Caco-2 (cell line): Measurements from ENCODE around the gene CTAG1B. TPM values are rescaled to one million over a fixed set of nuclear protein-coding genes. Genes with fewer than 3 reads are reported as not detected.
"Not testable (repeated sequence)": the region's sequence is repeated elsewhere in the genome, so short reads cannot be mapped to it uniquely, and the experiment has no call there.

Experiments used
- BruUV-seq: library from RNA; stranded (reverse); fragments of 400-500 nt; replicated peaks from 2 replicates; lab custom pipeline; 2021; lab: Mats Ljungman, UMichigan
- CTCF ChIA-PET: fragments of 300-600 bp; sonication (Branson Sonifier 250); formaldehyde crosslinking; loops from one replicate; lab custom pipeline; 2022; ENCODE audit warnings: antibody characterized with exemption; lab: Charles Lee
- POLR2A ChIA-PET: fragments of 300-600 bp; sonication (Branson Sonifier 250); formaldehyde crosslinking; loops from one replicate; lab custom pipeline; 2022; ENCODE audit warnings: antibody characterized with exemption; lab: Charles Lee
- DNase-seq, 2 experiments: peaks; one replicate each; pipeline versions ENCODE4 v3.0.0 to v3.0.0-alpha.2; 2020 to 2022
- H3K27me3 ChIP-seq: replicated peaks from 2 replicates; pipeline ENCODE4 v1.6.0; 2011; ENCODE audit warnings: low read length; ENCODE audit not compliant: control insufficient read depth, insufficient read depth
- H3K36me3 ChIP-seq: 2 replicates; pipeline ENCODE4 v1.5.1; 2011; ENCODE audit warnings: low read length; ENCODE audit not compliant: control insufficient read depth, insufficient read depth
- H3K4me1 ChIP-seq: fragments of 250-450 bp; sonication (Bioruptor Pico); 2 replicates; pipeline ENCODE4 v1.5.1; 2020; ENCODE audit warnings: mild to moderate bottlenecking
- H3K4me3 ChIP-seq: 2 replicates; pipeline ENCODE4 v1.5.1; 2011; ENCODE audit warnings: low read depth, mild to moderate bottlenecking, control low read depth, low read length
- H3K9me3 ChIP-seq: fragments of 250-450 bp; sonication (Bioruptor Pico); 2 replicates; pipeline ENCODE4 v1.5.1; 2020; ENCODE audit warnings: mild to moderate bottlenecking, moderate library complexity
- H3K27ac Mint-ChIP-seq: one replicate; pipeline ENCODE4 v1.8.0; 2022; ENCODE audit warnings: mixed read lengths; ENCODE audit not compliant: unreplicated experiment
- H3K27me3 Mint-ChIP-seq: one replicate; pipeline ENCODE4 v1.8.0; 2022; ENCODE audit warnings: mixed read lengths; ENCODE audit not compliant: insufficient read depth, unreplicated experiment
- H3K36me3 Mint-ChIP-seq: one replicate; pipeline ENCODE4 v1.8.0; 2022; ENCODE audit warnings: mild to moderate bottlenecking, mixed read lengths; ENCODE audit not compliant: insufficient read depth, unreplicated experiment
- H3K4me1 Mint-ChIP-seq: one replicate; pipeline ENCODE4 v1.8.0; 2022; ENCODE audit warnings: low read depth, mixed read lengths; ENCODE audit not compliant: unreplicated experiment
- H3K4me3 Mint-ChIP-seq: one replicate; pipeline ENCODE4 v1.8.0; 2022; ENCODE audit warnings: mild to moderate bottlenecking, moderate library complexity, mixed read lengths; ENCODE audit not compliant: unreplicated experiment
- H3K9me3 Mint-ChIP-seq: one replicate; pipeline ENCODE4 v1.8.0; 2022; ENCODE audit warnings: mixed read lengths; ENCODE audit not compliant: unreplicated experiment
- intact Hi-C: fragments of 100-400 bp; cut with micrococcal nuclease; formaldehyde crosslinking; loops from one replicate; pipeline ENCODE4 v1.10.0; 2022; ENCODE audit not compliant: unreplicated experiment
- total RNA-seq: library from RNA; stranded (reverse); gene quantifications from 2 replicates; pipeline ENCODE4 v1.2.3, GENCODE V29; 2022

CTAG1B gene
- total RNA-seq, 1 experiment from 2014 or later: not detected

GRCh38 chrX:154575076-154575475 lies 44.0 kb downstream of the CTAG1B start:
- H3K36me3 Mint-ChIP-seq, H3K36me3 ChIP-seq, H3K9me3 ChIP-seq, H3K4me1 Mint-ChIP-seq, H3K27ac Mint-ChIP-seq, H3K4me3 ChIP-seq, H3K27me3 Mint-ChIP-seq, POLR2A ChIA-PET, DNase-seq, BruUV-seq, CTCF ChIA-PET, H3K4me1 ChIP-seq, H3K9me3 Mint-ChIP-seq, H3K4me3 Mint-ChIP-seq, H3K27me3 ChIP-seq, intact Hi-C loops: not testable (repeated sequence)

- H3K4me1 Mint-ChIP-seq, H3K9me3 ChIP-seq, H3K4me3 Mint-ChIP-seq, H3K27me3 ChIP-seq, H3K36me3 Mint-ChIP-seq, CTCF ChIA-PET, H3K27ac Mint-ChIP-seq, H3K9me3 Mint-ChIP-seq, intact Hi-C loops, H3K4me3 ChIP-seq, BruUV-seq, POLR2A ChIA-PET, H3K4me1 ChIP-seq, H3K27me3 Mint-ChIP-seq, DNase-seq, H3K36me3 ChIP-seq: not testable (repeated sequence)
These were observed 46.0 kb downstream of the CTAG1B start for GRCh38 chrX:154573061-154573460.

GRCh38 chrX:154570361-154570760 lies 48.7 kb downstream of the CTAG1B start:
- H3K36me3 Mint-ChIP-seq, H3K4me3 Mint-ChIP-seq, H3K9me3 ChIP-seq, H3K4me1 ChIP-seq, H3K4me3 ChIP-seq, H3K27me3 Mint-ChIP-seq, H3K36me3 ChIP-seq, BruUV-seq, intact Hi-C loops, POLR2A ChIA-PET, H3K9me3 Mint-ChIP-seq, H3K27ac Mint-ChIP-seq, CTCF ChIA-PET, H3K4me1 Mint-ChIP-seq, DNase-seq, H3K27me3 ChIP-seq: not testable (repeated sequence)

Other genes with a start within 250 kb of the CTAG1B start
- 546 and 634 TPM in 2 replicates for gene FLNA, start 244.6 kb downstream of the CTAG1B start, total RNA-seq
- 67.2 and 70.1 TPM in 2 replicates for gene EMD, start 240.0 kb downstream of the CTAG1B start, total RNA-seq
- gene RPL10, start 220.9 kb downstream of the CTAG1B start, total RNA-seq: 2,081 and 2,086 TPM in 2 replicates
- 8.8 and 9.7 TPM in 2 replicates for gene DNASE1L1, start 210.0 kb downstream of the CTAG1B start, total RNA-seq
- gene TAFAZZIN, start 207.7 kb downstream of the CTAG1B start, total RNA-seq: 30.2 and 34.0 TPM in 2 replicates
- gene ATP6AP1, start 190.6 kb downstream of the CTAG1B start, total RNA-seq: 107 and 112 TPM in 2 replicates
- gene GDI1, start 182.1 kb downstream of the CTAG1B start, total RNA-seq: 68.7 and 69.5 TPM in 2 replicates
- gene FAM50A, start 175.1 kb downstream of the CTAG1B start, total RNA-seq: 75.9 and 82.3 TPM in 2 replicates
- gene PLXNA3, start 161.0 kb downstream of the CTAG1B start, total RNA-seq: 58.4 and 61.5 TPM in 2 replicates
- 26.0 and 26.7 TPM in 2 replicates for gene LAGE3, start 140.0 kb downstream of the CTAG1B start, total RNA-seq
- gene UBL4A, start 132.7 kb downstream of the CTAG1B start, total RNA-seq: 38.8 and 42.5 TPM in 2 replicates
- gene SLC10A3, start 128.7 kb downstream of the CTAG1B start, total RNA-seq: 19.6 and 22.5 TPM in 2 replicates
- gene FAM3A, start 103.0 kb downstream of the CTAG1B start, total RNA-seq: 23.0 and 27.3 TPM in 2 replicates
- gene G6PD, start 72.4 kb downstream of the CTAG1B start, total RNA-seq: 83.6 and 103 TPM in 2 replicates
- 28.6 and 29.3 TPM in 2 replicates for gene IKBKG, start 71.7 kb downstream of the CTAG1B start, total RNA-seq
- not detected in 2 replicates for gene CTAG1A, start 34.1 kb downstream of the CTAG1B start, total RNA-seq
- not detected in 2 replicates for gene CTAG2, start 34.3 kb upstream of the CTAG1B start, total RNA-seq
- not detected in 2 replicates for gene GAB3, start 131.8 kb upstream of the CTAG1B start, total RNA-seq
- 106 and 107 TPM in 2 replicates for gene DKC1, start 143.6 kb upstream of the CTAG1B start, total RNA-seq
- 26.6 and 27.0 TPM in 2 replicates for gene MPP1, start 186.2 kb upstream of the CTAG1B start, total RNA-seq
- gene SMIM9, start 215.4 kb upstream of the CTAG1B start, total RNA-seq: not detected in 2 replicates